ENCODE measurements around the gene GPR12. TPM values are rescaled to one million over a fixed set of nuclear protein-coding genes. Genes with fewer than 3 reads are reported as not detected.

Gene GPR12, protein sequence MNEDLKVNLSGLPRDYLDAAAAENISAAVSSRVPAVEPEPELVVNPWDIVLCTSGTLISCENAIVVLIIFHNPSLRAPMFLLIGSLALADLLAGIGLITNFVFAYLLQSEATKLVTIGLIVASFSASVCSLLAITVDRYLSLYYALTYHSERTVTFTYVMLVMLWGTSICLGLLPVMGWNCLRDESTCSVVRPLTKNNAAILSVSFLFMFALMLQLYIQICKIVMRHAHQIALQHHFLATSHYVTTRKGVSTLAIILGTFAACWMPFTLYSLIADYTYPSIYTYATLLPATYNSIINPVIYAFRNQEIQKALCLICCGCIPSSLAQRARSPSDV
- 0.01 TPM for polyA plus RNA-seq (2013, experiment 1 of 2)
- 0.03 TPM for polyA plus RNA-seq (2013, experiment 2 of 2)

DNA sequence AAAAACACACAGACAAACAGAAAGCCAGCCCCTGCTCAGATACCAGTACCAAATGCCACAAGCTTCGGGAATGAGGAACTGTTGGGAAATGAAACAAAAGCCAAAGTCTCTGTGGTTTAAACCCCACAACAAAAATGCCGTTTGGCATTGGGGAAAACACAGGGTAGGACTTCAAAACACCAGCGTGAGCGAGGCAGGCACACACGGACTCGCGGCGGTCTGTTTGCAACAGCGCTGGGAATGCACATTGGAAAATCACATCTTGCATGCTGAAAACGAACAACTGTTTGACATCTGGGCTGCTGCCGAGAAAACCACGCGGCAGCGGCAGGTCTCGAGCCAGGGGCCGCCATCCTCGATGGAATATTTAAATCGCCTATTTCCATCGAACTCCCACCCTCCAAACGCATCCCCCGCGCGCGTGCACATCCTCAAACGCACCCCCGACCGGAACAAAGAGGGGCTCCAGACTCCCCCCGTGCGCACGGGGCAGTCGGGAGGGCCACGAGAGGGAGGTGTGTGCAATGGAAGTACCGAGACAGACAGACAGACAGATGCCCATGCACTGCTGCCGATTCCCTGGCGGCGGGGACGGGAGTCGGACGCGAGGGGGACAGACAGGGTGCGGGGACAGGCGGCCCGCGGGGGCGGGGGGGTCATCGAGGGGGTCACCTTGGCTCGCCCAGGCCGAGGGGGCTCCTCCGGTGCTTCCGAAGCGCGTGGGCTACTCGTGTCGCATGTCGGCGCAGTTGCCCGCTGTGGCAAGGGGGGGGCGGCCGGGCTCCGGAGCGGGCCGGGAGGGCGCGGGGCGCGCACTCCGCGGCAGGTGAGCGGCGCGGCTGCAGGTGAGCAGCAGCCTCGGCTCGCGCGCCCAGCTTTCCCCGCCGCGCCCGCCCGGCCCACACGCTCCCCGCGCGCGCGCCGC is at the start of gene GPR12:
GPR12 (minus strand) TSS at position 880 of the 925 bp plus-strand sequence. CDS start 959 bp downstream, outside the sequence.
- H2BK15ac ChIP-seq (replicated peaks; ENCODE audit: low read depth): no peak within 1 kb of the TSS
- H4K5ac ChIP-seq (ENCODE audit: low read length): no peak within 1 kb of the TSS
- H3K4me2 ChIP-seq (ENCODE audit: low read length): peak within 1 kb of the TSS; percentile 14
- H3K9ac ChIP-seq (ENCODE audit: low read length): no peak within 1 kb of the TSS
- no peak for DNase-seq
- no peak within 1 kb of the TSS for H2AK5ac ChIP-seq (ENCODE audit: low read length)
- no peak within 1 kb of the TSS for H3K18ac ChIP-seq (ENCODE audit: low read length)
- no peaks in the 10 kb centered on the region for H3K79me2 ChIP-seq (ENCODE audit: control insufficient read depth, insufficient read depth, low read length)
- no CpG with 5 or more reads among the region's 87 CpGs for WGBS (ENCODE audit: extremely low coverage, insufficient coverage, low lambda C conversion rate)
- H3K27ac ChIP-seq (ENCODE audit: low read depth, low read length): no peak within 1 kb of the TSS
- peaks cover 33% of the 10 kb centered on the region for H3K27me3 ChIP-seq (ENCODE audit: insufficient read depth, low read length, poor library complexity)
- no peak within 1 kb of the TSS for H3K4ac ChIP-seq (ENCODE audit: low read depth, low read length)
- H3K4me1 ChIP-seq (ENCODE audit: control insufficient read depth, low read depth, low read length): peaks cover 2% of the 10 kb centered on the region
- no peak within 1 kb of the TSS for H2BK120ac ChIP-seq (ENCODE audit: low read depth, low read length)
- no peak within 1 kb of the TSS for H3K4me3 ChIP-seq (ENCODE audit: low read length)
- H4K8ac ChIP-seq (ENCODE audit: low read depth, low read length): no peak within 1 kb of the TSS
- no peaks in the 10 kb centered on the region for H3K36me3 ChIP-seq (ENCODE audit: control insufficient read depth, insufficient read depth, low read length)
- no peak within 1 kb of the TSS for H3K56ac ChIP-seq (ENCODE audit: low read length)
- no peak within 1 kb of the TSS for H2BK5ac ChIP-seq (ENCODE audit: low read length)
- no peak within 1 kb of the TSS for H3K23ac ChIP-seq (ENCODE audit: low read length)
- H3K79me1 ChIP-seq (ENCODE audit: low read length): no peaks in the 10 kb centered on the region

DNA sequence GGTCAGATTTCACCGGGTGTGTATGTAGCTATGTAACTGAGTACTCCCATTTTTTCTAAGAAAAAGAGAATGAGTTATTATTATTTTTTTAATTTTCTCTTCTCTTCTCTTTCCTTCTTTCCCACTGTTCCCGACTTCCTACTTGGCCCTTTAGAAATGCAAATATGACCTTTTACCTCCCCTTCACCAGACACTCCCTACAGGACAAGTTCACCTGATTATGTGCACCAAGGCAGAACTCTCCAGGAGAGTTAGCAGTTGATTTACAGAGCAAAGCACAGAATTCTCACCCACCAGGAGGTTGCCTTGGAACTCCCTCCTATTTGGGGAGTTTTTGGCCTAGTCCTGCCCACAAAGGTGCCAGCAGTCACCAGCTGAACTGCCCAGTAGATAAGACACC is 49.5 kb upstream of the GPR12 start:
- no peak overlapping the region for H3K18ac ChIP-seq (ENCODE audit: low read length)
- no peak overlapping the region for H3K56ac ChIP-seq (ENCODE audit: low read length)
- no peak for DNase-seq
- no peak overlapping the region for H2AK5ac ChIP-seq (ENCODE audit: low read length)
- no peak overlapping the region for H2BK120ac ChIP-seq (ENCODE audit: low read depth, low read length)
- no peak overlapping the region for H3K4me3 ChIP-seq (ENCODE audit: low read length)
- H3K27me3 ChIP-seq (ENCODE audit: insufficient read depth, low read length, poor library complexity): no peaks in the 10 kb centered on the region
- no peaks in the 10 kb centered on the region for H3K79me1 ChIP-seq (ENCODE audit: low read length)
- no peak overlapping the region for H3K4me2 ChIP-seq (ENCODE audit: low read length)
- no peak overlapping the region for H3K23ac ChIP-seq (ENCODE audit: low read length)
- H3K9ac ChIP-seq (ENCODE audit: low read length): no peak overlapping the region
- no CpG with 5 or more reads among the region's 2 CpGs for WGBS (ENCODE audit: extremely low coverage, insufficient coverage, low lambda C conversion rate)
- H3K79me2 ChIP-seq (ENCODE audit: control insufficient read depth, insufficient read depth, low read length): no peaks in the 10 kb centered on the region
- H2BK5ac ChIP-seq (ENCODE audit: low read length): no peak overlapping the region
- no peak overlapping the region for H4K5ac ChIP-seq (ENCODE audit: low read length)
- no peaks in the 10 kb centered on the region for H3K36me3 ChIP-seq (ENCODE audit: control insufficient read depth, insufficient read depth, low read length)
- H3K27ac ChIP-seq (ENCODE audit: low read depth, low read length): no peak overlapping the region
- no peak overlapping the region for H2BK15ac ChIP-seq (replicated peaks; ENCODE audit: low read depth)
- H3K4ac ChIP-seq (ENCODE audit: low read depth, low read length): no peak overlapping the region
- H4K8ac ChIP-seq (ENCODE audit: low read depth, low read length): no peak overlapping the region
- H3K4me1 ChIP-seq (ENCODE audit: control insufficient read depth, low read depth, low read length): no peaks in the 10 kb centered on the region

DNA sequence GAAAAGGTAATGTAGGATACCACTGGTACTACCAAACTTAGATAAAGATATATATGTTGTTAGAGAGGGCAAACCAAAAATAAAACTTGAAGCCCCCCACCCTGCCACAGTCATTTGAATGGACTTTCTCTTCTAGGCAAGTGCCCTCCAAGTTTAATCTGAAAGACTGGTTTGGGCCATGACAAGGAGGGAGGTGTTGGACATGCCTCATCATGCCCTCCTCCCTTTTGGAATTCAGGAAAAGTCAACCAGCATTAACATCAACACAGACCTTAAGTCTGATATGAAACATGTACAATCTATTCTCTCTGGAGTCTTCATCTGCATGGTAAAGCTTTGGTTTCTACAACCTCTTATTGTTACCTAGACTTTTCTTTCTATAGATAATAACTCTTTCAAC is 46.3 kb upstream of the GPR12 start:
- Histone ChIP-seq H3K23ac (ENCODE audit: low read length) (no peak overlapping the region), H3K27me3 (ENCODE audit: insufficient read depth, low read length, poor library complexity) (no peaks in the 10 kb centered on the region), H2BK5ac (ENCODE audit: low read length) (no peak overlapping the region)

DNA sequence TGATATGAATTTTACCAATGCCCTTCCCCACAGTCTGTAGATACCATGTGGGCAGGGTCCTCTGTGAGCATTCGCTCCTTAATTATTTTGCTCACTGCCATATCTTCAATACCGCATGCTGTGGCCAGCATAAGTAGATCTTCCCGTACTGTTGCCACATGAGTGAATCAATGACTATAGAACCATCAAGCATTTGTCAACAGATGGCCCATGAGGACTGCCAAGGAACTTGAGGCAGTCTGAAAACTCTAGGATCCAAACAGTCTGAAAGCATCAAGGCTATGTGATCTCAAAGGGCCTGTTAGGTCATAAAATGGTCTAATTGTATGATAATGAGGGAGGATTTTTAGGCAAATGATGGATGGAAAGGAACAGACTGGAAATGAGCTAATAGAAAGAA is 27.4 kb upstream of the GPR12 start:
- Histone ChIP-seq H3K9ac (ENCODE audit: low read length) (no peak overlapping the region), H3K36me3 (ENCODE audit: control insufficient read depth, insufficient read depth, low read length) (no peaks in the 10 kb centered on the region), H3K4ac (ENCODE audit: low read depth, low read length) (no peak overlapping the region), H4K5ac (ENCODE audit: low read length) (no peak overlapping the region), H2AK5ac (ENCODE audit: low read length) (no peak overlapping the region), H2BK5ac (ENCODE audit: low read length) (no peak overlapping the region), H4K8ac (ENCODE audit: low read depth, low read length) (no peak overlapping the region), H3K4me3 (ENCODE audit: low read length) (no peak overlapping the region), H3K23ac (ENCODE audit: low read length) (no peak overlapping the region), H2BK120ac (ENCODE audit: low read depth, low read length) (no peak overlapping the region), H3K79me1 (ENCODE audit: low read length) (no peaks in the 10 kb centered on the region), H2BK15ac (replicated peaks; ENCODE audit: low read depth) (no peak overlapping the region), H3K79me2 (ENCODE audit: control insufficient read depth, insufficient read depth, low read length) (no peaks in the 10 kb centered on the region), H3K56ac (ENCODE audit: low read length) (no peak overlapping the region), H3K4me1 (ENCODE audit: control insufficient read depth, low read depth, low read length) (peaks cover 3% of the 10 kb centered on the region), H3K18ac (ENCODE audit: low read length) (no peak overlapping the region), H3K4me2 (ENCODE audit: low read length) (no peak overlapping the region), H3K27ac (ENCODE audit: low read depth, low read length) (no peak overlapping the region), H3K27me3 (ENCODE audit: insufficient read depth, low read length, poor library complexity) (no peaks in the 10 kb centered on the region)
- no CpG with 5 or more reads among the region's 3 CpGs for WGBS (ENCODE audit: extremely low coverage, insufficient coverage, low lambda C conversion rate)
- no peak for DNase-seq

More for the DNA sequence above, 46.3 kb upstream of the GPR12 start:
- no peak overlapping the region for H3K4me2 ChIP-seq (ENCODE audit: low read length)
- H4K8ac ChIP-seq (ENCODE audit: low read depth, low read length): no peak overlapping the region
- DNase-seq: no peak
- H3K9ac ChIP-seq (ENCODE audit: low read length): no peak overlapping the region
- no peaks in the 10 kb centered on the region for H3K79me1 ChIP-seq (ENCODE audit: low read length)
- H3K4me3 ChIP-seq (ENCODE audit: low read length): no peak overlapping the region
- H4K5ac ChIP-seq (ENCODE audit: low read length): no peak overlapping the region
- no peaks in the 10 kb centered on the region for H3K79me2 ChIP-seq (ENCODE audit: control insufficient read depth, insufficient read depth, low read length)
- no peaks in the 10 kb centered on the region for H3K36me3 ChIP-seq (ENCODE audit: control insufficient read depth, insufficient read depth, low read length)
- no peak overlapping the region for H3K56ac ChIP-seq (ENCODE audit: low read length)
- H3K27ac ChIP-seq (ENCODE audit: low read depth, low read length): no peak overlapping the region
- no peak overlapping the region for H2AK5ac ChIP-seq (ENCODE audit: low read length)
- H3K18ac ChIP-seq (ENCODE audit: low read length): no peak overlapping the region
- H2BK120ac ChIP-seq (ENCODE audit: low read depth, low read length): no peak overlapping the region
- no peak overlapping the region for H3K4ac ChIP-seq (ENCODE audit: low read depth, low read length)
- no peak overlapping the region for H2BK15ac ChIP-seq (replicated peaks; ENCODE audit: low read depth)
- H3K4me1 ChIP-seq (ENCODE audit: control insufficient read depth, low read depth, low read length): no peaks in the 10 kb centered on the region

DNA sequence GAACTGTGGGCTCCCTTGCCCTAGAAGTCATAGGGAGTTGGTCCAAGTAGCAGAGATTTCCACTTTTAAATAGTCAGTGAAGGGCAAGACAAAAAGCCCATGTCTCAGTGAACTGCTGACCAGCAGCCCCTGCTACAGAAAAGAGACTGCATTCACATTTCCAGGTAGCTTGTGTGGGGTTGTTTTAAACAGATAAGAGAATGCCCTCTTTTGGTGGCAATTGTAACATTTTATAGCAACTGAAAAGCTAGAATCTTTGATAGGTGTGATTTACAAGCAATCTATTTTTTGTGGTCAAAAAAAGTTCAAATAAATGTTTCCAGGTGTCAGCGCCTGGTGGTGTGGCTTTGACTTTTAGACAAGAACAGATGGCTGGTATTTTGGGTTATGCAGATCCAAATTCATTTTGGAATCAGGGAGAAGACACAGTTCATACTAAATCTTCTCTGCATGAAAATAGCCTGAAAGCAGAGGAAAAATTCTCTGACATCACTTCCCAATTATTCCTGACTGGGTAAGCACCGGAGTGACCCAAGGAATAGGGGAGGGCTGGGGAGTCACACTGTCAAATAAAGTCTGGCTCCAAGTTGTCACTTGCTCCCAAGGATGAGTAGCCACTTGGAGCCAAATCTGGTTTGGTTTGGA is 26.2 kb upstream of the GPR12 start:
- H3K36me3 ChIP-seq (ENCODE audit: control insufficient read depth, insufficient read depth, low read length): no peaks in the 10 kb centered on the region
- no peak overlapping the region for H3K18ac ChIP-seq (ENCODE audit: low read length)
- no peak overlapping the region for H3K23ac ChIP-seq (ENCODE audit: low read length)
- H3K27me3 ChIP-seq (ENCODE audit: insufficient read depth, low read length, poor library complexity): no peaks in the 10 kb centered on the region
- H3K9ac ChIP-seq (ENCODE audit: low read length): no peak overlapping the region
- H3K4ac ChIP-seq (ENCODE audit: low read depth, low read length): no peak overlapping the region
- no peak overlapping the region for H2BK5ac ChIP-seq (ENCODE audit: low read length)
- no peak overlapping the region for H2AK5ac ChIP-seq (ENCODE audit: low read length)
- no CpG with 5 or more reads among the region's 2 CpGs for WGBS (ENCODE audit: extremely low coverage, insufficient coverage, low lambda C conversion rate)
- no peaks in the 10 kb centered on the region for H3K79me1 ChIP-seq (ENCODE audit: low read length)
- no peak for DNase-seq
- no peak overlapping the region for H2BK15ac ChIP-seq (replicated peaks; ENCODE audit: low read depth)
- no peak overlapping the region for H3K4me2 ChIP-seq (ENCODE audit: low read length)
- H2BK120ac ChIP-seq (ENCODE audit: low read depth, low read length): no peak overlapping the region
- no peak overlapping the region for H4K5ac ChIP-seq (ENCODE audit: low read length)
- no peak overlapping the region for H3K56ac ChIP-seq (ENCODE audit: low read length)
- H3K4me3 ChIP-seq (ENCODE audit: low read length): no peak overlapping the region
- no peak overlapping the region for H3K27ac ChIP-seq (ENCODE audit: low read depth, low read length)
- H3K4me1 ChIP-seq (ENCODE audit: control insufficient read depth, low read depth, low read length): peaks cover 3% of the 10 kb centered on the region
- no peak overlapping the region for H4K8ac ChIP-seq (ENCODE audit: low read depth, low read length)
- no peaks in the 10 kb centered on the region for H3K79me2 ChIP-seq (ENCODE audit: control insufficient read depth, insufficient read depth, low read length)

All from mesendoderm (in vitro differentiated cells).